ENCODE data around the gene EVPL. TPM values are rescaled to one million over a fixed set of nuclear protein-coding genes. Genes with fewer than 3 reads are reported as not detected.

The EVPL gene
- total and polyA plus RNA-seq, 2 experiments from 2014 or later, result 0.47 to 1.3 TPM

GRCh38 chr17:76024353-76024752 lies 2.8 kb downstream of the EVPL start:
- Histone ChIP-seq H3K79me2 (replicated peaks; ENCODE audit: insufficient read depth) (no peaks in the 10 kb centered on the region), H3K27ac (ENCODE audit: low read depth) (no peak overlapping the region), H2AFZ (no peak overlapping the region), H3K4me2 (no peak overlapping the region), H3K27me3 (ENCODE audit: insufficient read depth) (no peaks in the 10 kb centered on the region), H3K4me3 (no peak overlapping the region), H3K9me2 (ENCODE audit: insufficient read depth) (no peaks in the 10 kb centered on the region), H3K36me3 (ENCODE audit: insufficient read depth) (no peaks in the 10 kb centered on the region), H3K4me1 (ENCODE audit: insufficient read depth) (peaks cover 5% of the 10 kb centered on the region), H3F3A (replicated peaks; ENCODE audit: low read depth) (no peaks in the 10 kb centered on the region), H4K20me1 (replicated peaks; ENCODE audit: insufficient read depth) (no peaks in the 10 kb centered on the region)
- no peak overlapping the region for H3K4me3 Mint-ChIP-seq
- ATAC-seq (no peak), DNase-seq (ENCODE audit: low spot score) (no peak)
- peaks cover 5% of the 10 kb centered on the region for H3K27me3 Mint-ChIP-seq (ENCODE audit: insufficient read depth, low read depth, poor library complexity)
- no peaks in the 10 kb centered on the region for H3K36me3 Mint-ChIP-seq (ENCODE audit: low read depth)
- H3K4me1 Mint-ChIP-seq, result peaks cover 12% of the 10 kb centered on the region
- no peak overlapping the region for H3K27ac Mint-ChIP-seq
- TF ChIP-seq ZNF462 (CRISPR knock-in tag; IDR thresholded peaks at IDR 0.05), result no peak
- TF ChIP-seq POLR2AphosphoS5 (IDR thresholded peaks at IDR 0.05; ENCODE audit: low read depth), result no peak
- TF ChIP-seq ZNF114 (CRISPR knock-in tag; IDR thresholded peaks at IDR 0.05), result no peak
- TF ChIP-seq EZH2phosphoT487 (IDR thresholded peaks at IDR 0.05; ENCODE audit: unreplicated experiment), result no peak
- TF ChIP-seq ZNF331 (CRISPR knock-in tag; IDR thresholded peaks at IDR 0.05; ENCODE audit: low read depth), result no peak
- TF ChIP-seq CTCF (conservative IDR thresholded peaks at IDR 0.05; ENCODE audit: low read depth in 2 of 2), result no peak
- no peak for TF ChIP-seq ETS1 (IDR thresholded peaks at IDR 0.05)
- TF ChIP-seq NANOG (IDR thresholded peaks at IDR 0.05; ENCODE audit: borderline replicate concordance), result no peak
- no peak for TF ChIP-seq EZH2 (IDR thresholded peaks at IDR 0.05; ENCODE audit: low read depth, unreplicated experiment)
- TF ChIP-seq CREB1 (CRISPR knock-in tag; IDR thresholded peaks at IDR 0.05; ENCODE audit: low read depth), result no peak
- TF ChIP-seq STAT1 (IDR thresholded peaks at IDR 0.05; ENCODE audit: unreplicated experiment), result no peak
- no peak for TF ChIP-seq JUNB (IDR thresholded peaks at IDR 0.05; ENCODE audit: unreplicated experiment)
- no peak for TF ChIP-seq REST (IDR thresholded peaks at IDR 0.05; ENCODE audit: unreplicated experiment)
- H3K9me3 Mint-ChIP-seq, result no peaks in the 10 kb centered on the region

Data from GM23338 (cell line).